Common myeloid progenitor, CD34-positive (primary cell): Measurements from ENCODE around the gene PTPRD.

ENCODE experiments used
- CTCF ChIA-PET: fragments of 350-600 bp; sonication (Branson Sonifier 250); formaldehyde crosslinking; loops from one replicate; lab custom pipeline; 2021; ENCODE audit warnings: antibody characterized with exemption; lab: Charles Lee
- POLR2A ChIA-PET: fragments of 350-600 bp; sonication (Branson Sonifier 250); formaldehyde crosslinking; loops from one replicate; lab custom pipeline; 2021; ENCODE audit warnings: antibody characterized with exemption; lab: Charles Lee
- DNase-seq, 3 donors: peaks; one replicate each; pipeline versions ENCODE4 v3.0.0 to v3.0.0-alpha.2; 2013
- H3K27ac ChIP-seq, 2 experiments: 1 replicate in 1 of 2; 2 replicates in 1 of 2; pipeline ENCODE4 v1.7.0; 2013; ENCODE audit warnings: inconsistent platforms in 2 of 2, low read length in 2 of 2, mild to moderate bottlenecking in 2 of 2, low read depth in 1 of 2, moderate library complexity in 1 of 2; ENCODE audit not compliant: severe bottlenecking in 2 of 2, insufficient read depth in 1 of 2, poor library complexity in 1 of 2
- H3K27me3 ChIP-seq, 5 experiments: replicated peaks in 2 of 5; 1 replicate in 3 of 5; 2 replicates in 2 of 5; pipeline versions ENCODE4 v1.6.1 to v1.7.0; 2013; ENCODE audit warnings: low read length in 4 of 5, mild to moderate bottlenecking in 2 of 5, moderate library complexity in 2 of 5, inconsistent platforms in 1 of 5; ENCODE audit not compliant: insufficient read depth in 5 of 5, control insufficient read depth in 4 of 5
- H3K36me3 ChIP-seq, 4 experiments: 1 replicate in 2 of 4; 2 replicates in 2 of 4; pipeline versions ENCODE4 v1.6.1 to v1.7.0; 2013; ENCODE audit warnings: low read length in 3 of 4, control low read depth in 1 of 4, mild to moderate bottlenecking in 1 of 4; ENCODE audit not compliant: control insufficient read depth in 4 of 4, insufficient read depth in 4 of 4
- H3K4me1 ChIP-seq, 4 experiments: 1 replicate in 3 of 4; 2 replicates in 1 of 4; pipeline versions ENCODE4 v1.6.1 to v1.7.1; 2013; ENCODE audit warnings: low read length in 3 of 4, mild to moderate bottlenecking in 3 of 4, control low read depth in 1 of 4, inconsistent platforms in 1 of 4, moderate library complexity in 1 of 4; ENCODE audit not compliant: control insufficient read depth in 4 of 4, insufficient read depth in 4 of 4; ENCODE audit errors: control extremely low read depth in 1 of 4
- H3K4me3 ChIP-seq, 7 experiments: 1 replicate in 4 of 7; 2 replicates in 3 of 7; pipeline versions ENCODE4 v1.5.1 to v1.7.0; 2013; ENCODE audit warnings: mild to moderate bottlenecking in 7 of 7, low read length in 6 of 7, moderate library complexity in 6 of 7, inconsistent platforms in 2 of 7, low read depth in 2 of 7, control low read depth in 1 of 7; ENCODE audit not compliant: insufficient read depth in 4 of 7, control insufficient read depth in 1 of 7; ENCODE audit errors: extremely low read depth in 1 of 7
- H3K9me3 ChIP-seq, 5 experiments: 1 replicate in 4 of 5; 2 replicates in 1 of 5; pipeline versions ENCODE4 v1.6.1 to v1.7.1; 2013; ENCODE audit warnings: low read length in 4 of 5, mild to moderate bottlenecking in 2 of 5, inconsistent platforms in 1 of 5, low read depth in 1 of 5, moderate library complexity in 1 of 5; ENCODE audit not compliant: control insufficient read depth in 4 of 5, insufficient read depth in 2 of 5; ENCODE audit errors: control extremely low read depth in 1 of 5
- whole genome bisulfite sequencing: methylation state at CpG from one replicate; pipeline ENCODE4 v1.1.5; 2013; ENCODE audit not compliant: insufficient coverage; 5-methylcytosine and 5-hydroxymethylcytosine counted together

PTPRD gene

GRCh38 chr9:10008101-10008799 lies 604.6 kb downstream of the PTPRD start:
- CTCF ChIA-PET: interaction anchor here (0.6 to 2.0 kb wide), 4 partner anchors 10 to 104 kb away, joined by 3 to 4 read pairs (median 3); no protein-coding TSS in a partner anchor
- POLR2A ChIA-PET: no interaction called here
- WGBS: no CpG with 5 or more reads among the region's 1 CpG
- no peak overlapping the region for H3K27ac ChIP-seq
- H3K4me3 ChIP-seq: no peak overlapping the region
- H3K36me3 ChIP-seq: no peaks in the 10 kb centered on the region
- no peaks in the 10 kb centered on the region for H3K9me3 ChIP-seq
- H3K4me1 ChIP-seq: peaks cover 0 to 8% (median 4%) of the 10 kb centered on the region in 4 experiments
- no peak for DNase-seq
- H3K27me3 ChIP-seq: no peaks in the 10 kb centered on the region

- Histone ChIP-seq H3K27ac (no peak overlapping the region), H3K27me3 (no peaks in the 10 kb centered on the region), H3K4me1 (peaks cover 0 to 8% (median 4%) of the 10 kb centered on the region in 4 experiments), H3K9me3 (no peaks in the 10 kb centered on the region), H3K4me3 (no peak overlapping the region), H3K36me3 (no peaks in the 10 kb centered on the region)
- 100% methylated on average over 1 of the region's 5 CpGs for WGBS
- no peak for DNase-seq
- ChIA-PET POLR2A (no interaction called here), CTCF (interaction anchor here (0.6 to 2.0 kb wide), 2 partner anchors 11 to 103 kb away, joined by 3 to 4 read pairs; no protein-coding TSS in a partner anchor)
These were observed 605.4 kb downstream of the PTPRD start for GRCh38 chr9:10007356-10007755.

GRCh38 chr9:10005206-10005605 lies 607.6 kb downstream of the PTPRD start:
- 0% methylated on average over 2 of the region's 4 CpGs for WGBS

GRCh38 chr9:10003047-10003446 lies 609.8 kb downstream of the PTPRD start:
- Histone ChIP-seq H3K27me3 (no peaks in the 10 kb centered on the region), H3K9me3 (no peaks in the 10 kb centered on the region), H3K36me3 (peaks cover 0 to 8% (median 2%) of the 10 kb centered on the region in 4 experiments), H3K4me3 (no peak overlapping the region), H3K4me1 (peaks cover 0 to 20% (median 18%) of the 10 kb centered on the region in 4 experiments), H3K27ac (no peak overlapping the region)
- CTCF ChIA-PET: no interaction called here
- POLR2A ChIA-PET: no interaction called here
- no peak for DNase-seq

More at GRCh38 chr9:10005206-10005605, 607.6 kb downstream of the PTPRD start:
- Histone ChIP-seq H3K4me1 (peaks cover 0 to 8% (median 4%) of the 10 kb centered on the region in 4 experiments), H3K9me3 (no peaks in the 10 kb centered on the region), H3K36me3 (peaks cover 0 to 8% (median 2%) of the 10 kb centered on the region in 4 experiments), H3K4me3 (peak overlapping the region in 2 of 7 experiments; percentile 17 to 49), H3K27me3 (no peaks in the 10 kb centered on the region), H3K27ac (peak overlapping the region in 1 of 2 experiments; percentile 10)
- CTCF ChIA-PET: no interaction called here
- DNase-seq: peak in 2 of 3 donors; percentile 21 to 39
- POLR2A ChIA-PET: no interaction called here

- CTCF ChIA-PET: interaction anchor here (1.6 to 1.7 kb wide), 2 partner anchors 11 to 58 kb away, joined by 5 to 6 read pairs; no protein-coding TSS in a partner anchor
- H3K36me3 ChIP-seq: peaks cover 0 to 8% (median 2%) of the 10 kb centered on the region in 4 experiments
- H3K4me3 ChIP-seq: peak overlapping the region in 1 of 7 experiments; percentile 69
- no peak for DNase-seq
- WGBS: 95% methylated on average over 8 of the region's 9 CpGs
- peaks cover 5 to 37% (median 21%) of the 10 kb centered on the region in 4 experiments for H3K4me1 ChIP-seq
- H3K9me3 ChIP-seq: no peaks in the 10 kb centered on the region
- POLR2A ChIA-PET: no interaction called here
- no peaks in the 10 kb centered on the region for H3K27me3 ChIP-seq
- no peak overlapping the region for H3K27ac ChIP-seq
These were observed 612.1 kb downstream of the PTPRD start for GRCh38 chr9:10000669-10001068.

- H3K27me3 ChIP-seq: no peaks in the 10 kb centered on the region
- ChIA-PET POLR2A (no interaction called here), CTCF (interaction anchor here (0.7 to 1.8 kb wide), 8 partner anchors 9 to 271 kb away, joined by 3 to 6 read pairs (median 3); no protein-coding TSS in a partner anchor)
- peaks cover 0 to 8% (median 2%) of the 10 kb centered on the region in 4 experiments for H3K36me3 ChIP-seq
- H3K27ac ChIP-seq: peak overlapping the region; percentile 75 to 82
- peak; percentile 88 to 95 (median 90) for DNase-seq
- H3K9me3 ChIP-seq: no peaks in the 10 kb centered on the region
- peak overlapping the region in 6 of 7 experiments; percentile 4 to 71 (median 54) for H3K4me3 ChIP-seq
- 0% methylated on average over 7 of the region's 8 CpGs for WGBS
- H3K4me1 ChIP-seq: peaks cover 5 to 35% (median 17%) of the 10 kb centered on the region in 4 experiments
These were observed 614.1 kb downstream of the PTPRD start for GRCh38 chr9:9998491-9999287.
